HG03175 (cell line): ENCODE results near the gene PBX3.

Source experiments
- ATAC-seq: cut with Tn5 transposase; IDR thresholded peaks from one replicate; pipeline ENCODE4 v1.9.1; 2021; ENCODE audit warnings: mild to moderate bottlenecking, moderate library complexity; ENCODE audit not compliant: unreplicated experiment

The PBX3 gene

GRCh38 chr9:125854553-125855275 lies 107.5 kb downstream of the PBX3 start:
- ATAC-seq: no peak

DNA sequence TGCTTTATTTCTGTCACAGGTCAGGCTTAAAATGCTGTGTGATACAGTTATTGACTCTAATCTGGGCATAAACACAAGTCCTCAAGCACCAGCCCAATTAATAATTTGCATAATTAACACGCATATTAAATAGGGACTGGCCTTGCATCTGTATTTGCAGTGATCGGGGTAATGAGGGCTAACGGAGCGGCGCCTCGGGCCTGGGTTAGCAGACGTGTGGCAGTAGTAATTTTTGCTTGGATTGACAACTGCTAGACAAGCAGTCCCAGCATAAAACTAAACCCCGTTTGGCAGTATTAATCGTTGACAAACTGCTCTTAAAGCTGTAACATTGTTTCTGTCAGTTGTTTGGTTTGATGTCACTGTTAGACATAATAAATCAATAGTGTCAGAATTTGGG lies 109.2 kb downstream of the PBX3 start:
- ATAC-seq: no peak

GRCh38 chr9:125861405-125862058 lies 114.4 kb downstream of the PBX3 start:
- ATAC-seq: no peak

DNA sequence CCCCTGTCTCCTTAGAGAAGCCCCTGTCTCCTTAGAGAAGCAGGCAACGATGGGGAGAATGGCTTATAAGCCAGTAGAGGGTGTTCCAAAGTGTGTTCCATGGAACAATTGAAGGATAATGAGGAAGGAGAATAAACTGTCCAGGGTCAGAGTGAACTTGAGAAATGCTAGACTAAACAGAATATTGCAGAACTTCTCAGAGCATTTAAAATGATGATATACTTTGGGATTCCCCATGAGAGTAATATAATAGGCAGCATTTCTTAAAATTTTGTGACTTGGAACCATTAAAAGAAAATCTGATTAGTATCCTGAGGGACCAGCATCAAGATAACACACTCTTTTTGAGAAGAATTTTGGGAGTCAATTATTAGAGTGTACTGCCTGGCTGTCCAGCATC lies 116.8 kb downstream of the PBX3 start:
- no peak for ATAC-seq

- no peak for ATAC-seq
Observed at GRCh38 chr9:125867751-125868415, 120.7 kb downstream of the PBX3 start.

DNA sequence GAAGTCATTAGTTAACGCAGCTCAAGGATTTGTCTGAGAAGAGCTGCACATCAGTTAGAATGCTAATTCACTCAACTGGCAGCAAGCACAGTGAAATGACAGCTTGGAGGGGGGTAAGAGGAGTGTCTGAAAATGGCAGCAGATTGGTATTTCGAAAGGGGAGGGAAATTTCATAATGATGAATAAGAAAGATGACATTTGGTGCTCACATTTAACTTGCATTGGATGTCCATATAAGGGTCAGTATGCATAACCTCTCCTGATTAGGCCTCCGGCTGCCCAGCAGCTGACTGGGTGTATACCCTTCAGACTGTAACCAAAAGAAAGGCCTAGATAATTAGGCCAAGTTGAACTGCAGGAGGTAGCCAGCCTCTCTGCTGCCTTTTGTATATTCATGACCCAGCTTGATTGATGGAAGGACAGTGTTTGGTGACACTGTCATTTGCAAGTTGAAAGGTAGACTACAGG lies 131.0 kb downstream of the PBX3 start:
- no peak for ATAC-seq

GRCh38 chr9:125881042-125881441 lies 133.9 kb downstream of the PBX3 start:
- ATAC-seq: no peak

DNA sequence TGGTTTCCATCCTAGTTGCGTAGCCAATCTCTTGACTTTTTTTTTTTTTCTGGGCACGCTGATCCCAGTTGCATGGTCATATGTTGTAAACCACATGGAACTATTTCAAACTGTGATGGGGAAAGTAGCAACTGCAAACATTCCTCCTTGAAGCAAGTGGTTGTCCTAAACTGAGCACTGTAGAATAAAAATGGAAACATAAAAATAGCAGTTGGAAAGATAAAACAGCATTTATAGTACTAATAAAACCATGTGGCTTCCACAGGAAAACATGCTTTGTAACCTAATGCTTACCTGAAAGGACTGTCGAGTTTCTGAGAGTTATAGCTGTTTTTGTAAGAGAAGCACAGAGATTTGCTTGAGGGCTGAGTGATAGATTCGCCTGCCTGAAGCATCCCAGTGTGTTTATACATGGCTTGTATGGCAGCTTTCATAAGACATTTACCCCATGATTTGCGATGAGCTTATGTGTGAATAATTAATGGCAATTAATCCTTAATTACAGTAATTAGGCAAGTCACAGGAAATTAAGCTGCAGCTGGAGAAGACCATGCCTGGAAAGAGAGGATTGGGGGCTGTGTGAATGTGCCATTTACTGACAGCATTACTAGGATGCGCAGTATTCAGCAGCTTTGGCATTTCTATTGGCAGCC lies 136.5 kb downstream of the PBX3 start:
- ATAC-seq: no peak

- ATAC-seq: no peak
Observed at GRCh38 chr9:125884218-125884595, 137.0 kb downstream of the PBX3 start.

- no peak for ATAC-seq
Observed at GRCh38 chr9:125885405-125886034, 138.3 kb downstream of the PBX3 start.

- ATAC-seq: no peak
Observed at GRCh38 chr9:125886365-125886764, 139.2 kb downstream of the PBX3 start.

DNA sequence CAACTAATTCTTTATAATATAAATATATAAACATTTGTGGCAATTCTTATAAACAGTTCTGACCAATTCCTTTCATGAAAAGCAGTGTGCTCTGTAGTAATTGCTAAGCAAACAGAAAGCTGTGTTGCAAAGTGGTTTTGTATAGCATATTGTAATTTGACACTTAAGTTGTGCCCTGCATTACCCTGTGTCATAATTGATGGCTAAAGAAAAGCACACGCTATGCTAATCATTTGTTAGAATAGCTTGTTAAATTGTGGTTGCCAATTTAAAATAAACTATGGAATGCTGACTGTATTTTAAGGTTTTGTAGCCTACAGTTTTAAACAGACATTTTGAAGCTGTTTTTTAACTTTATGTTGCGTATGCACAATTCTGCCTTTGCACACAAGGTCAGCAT lies 140.0 kb downstream of the PBX3 start:
- no peak for ATAC-seq

GRCh38 chr9:125888211-125888610 lies 141.0 kb downstream of the PBX3 start:
- ATAC-seq: no peak

DNA sequence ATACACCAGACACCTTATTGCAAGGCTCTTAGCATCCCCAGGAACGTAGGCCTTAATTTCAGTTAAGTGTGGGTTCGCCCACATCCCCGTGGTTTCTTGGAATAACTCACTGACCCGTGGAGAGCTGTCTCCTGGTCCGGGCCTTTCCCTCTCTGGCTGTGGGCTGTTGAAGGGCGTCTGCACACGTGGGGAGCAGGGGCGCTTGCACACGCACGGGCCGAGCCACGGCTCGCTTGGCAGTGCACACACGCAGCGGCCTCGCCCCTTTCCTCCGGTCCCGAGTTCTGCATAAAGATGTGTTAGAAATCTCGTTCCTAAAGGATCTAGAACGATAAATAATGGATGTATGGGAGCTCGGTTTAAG lies 141.9 kb downstream of the PBX3 start:
- no peak for ATAC-seq

DNA sequence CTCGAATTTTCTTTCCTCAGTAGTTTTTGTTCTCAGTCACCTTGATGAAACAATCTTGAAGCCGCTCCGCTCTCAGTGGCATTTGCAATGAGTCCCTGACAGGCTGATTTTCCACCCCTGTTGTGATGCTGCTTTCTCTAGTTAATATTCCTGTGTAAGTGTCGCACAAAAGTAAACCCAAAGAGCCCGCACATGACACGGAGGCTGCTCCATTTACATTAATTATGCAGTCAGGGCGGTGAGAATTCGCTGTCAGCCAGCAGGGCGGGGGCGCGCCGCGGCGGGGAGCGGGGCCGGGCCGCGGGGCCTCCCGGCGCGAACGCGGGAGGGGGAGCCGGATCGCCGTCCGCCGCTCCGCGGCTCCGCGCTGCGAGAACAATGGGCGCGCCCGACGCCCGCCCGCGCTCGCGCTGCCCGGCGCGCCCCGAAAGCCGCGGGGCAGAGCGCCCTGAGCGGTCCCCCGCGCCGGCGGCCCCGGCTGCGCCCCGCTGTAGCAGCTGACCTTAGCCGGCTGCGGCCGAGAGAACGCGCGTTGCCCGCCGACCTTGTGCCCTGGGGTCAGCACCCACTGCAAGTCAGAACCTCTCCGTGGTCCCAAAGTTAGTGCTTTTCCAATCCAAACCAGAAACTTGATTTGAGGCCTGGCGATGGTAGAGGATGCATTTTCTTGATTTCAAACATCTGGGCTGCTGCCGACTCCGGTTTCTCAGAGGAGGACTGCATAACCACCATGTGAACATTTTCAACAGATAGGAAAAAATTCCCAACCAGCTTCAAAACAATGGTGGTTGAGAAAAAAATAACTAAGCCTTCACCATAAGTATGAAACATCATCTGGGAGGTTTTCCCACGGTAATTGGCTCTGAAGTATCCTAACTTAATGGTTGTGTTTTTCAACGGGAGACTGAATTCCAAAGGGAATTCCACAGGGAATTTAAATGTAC lies 142.6 kb downstream of the PBX3 start:
- peak; percentile 64 for ATAC-seq

DNA sequence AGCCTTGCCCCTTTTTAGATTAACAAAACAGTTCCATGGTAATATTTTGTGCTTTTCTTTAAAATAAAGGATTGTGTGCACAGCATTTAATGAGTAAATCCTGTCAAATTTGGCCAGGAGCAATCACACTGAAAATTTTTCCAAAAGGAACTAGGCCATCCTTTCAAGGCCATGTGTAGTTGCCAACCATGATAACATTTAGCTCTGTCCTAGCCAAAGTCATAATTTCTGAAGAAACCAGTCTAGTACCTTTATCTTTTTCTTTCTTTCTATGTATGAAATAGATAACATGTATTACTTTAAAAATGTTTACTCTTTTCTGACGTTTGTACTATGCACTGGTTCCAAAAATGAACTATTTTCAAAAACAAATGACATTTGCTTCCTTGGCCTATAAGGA lies 143.7 kb downstream of the PBX3 start:
- no peak for ATAC-seq

- ATAC-seq: no peak
Observed at GRCh38 chr9:125893277-125893676, 146.1 kb downstream of the PBX3 start.

- no peak for ATAC-seq
Observed at GRCh38 chr9:125894566-125894965, 147.4 kb downstream of the PBX3 start.

DNA sequence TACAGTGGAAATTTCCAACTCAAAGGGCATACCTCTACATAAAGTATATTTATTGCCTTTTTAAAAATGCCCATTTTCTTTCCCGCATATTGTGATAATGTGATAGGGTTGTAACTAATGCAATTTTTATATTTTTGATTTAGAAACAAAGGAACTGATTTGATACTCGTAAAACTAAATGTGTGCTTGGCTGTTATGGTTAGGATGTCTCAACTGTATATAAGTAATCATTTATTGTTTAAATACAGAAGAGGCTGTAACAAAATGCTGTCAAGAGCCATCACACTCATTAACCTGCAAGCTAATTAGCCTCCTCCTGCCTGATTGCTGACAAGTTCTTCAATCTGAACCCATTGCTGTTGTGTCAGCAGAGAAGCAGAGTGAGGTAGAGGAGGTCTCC lies 149.2 kb downstream of the PBX3 start:
- ATAC-seq: no peak

GRCh38 chr9:125896964-125897363 lies 149.8 kb downstream of the PBX3 start:
- no peak for ATAC-seq
